Activated T-cell treated with anti-CD3 and anti-CD28 coated beads, Interleukin-2, amount 50 U/mL, for 4 hours (primary cell): ENCODE data around the gene SH3BP4. TPM values are rescaled to one million over a fixed set of nuclear protein-coding genes. Genes with fewer than 3 reads are reported as not detected.

Experiments
- ATAC-seq, 2 donors: fragments of 200-7000 bp; cut with Tn5 transposase; one replicate each; pipeline ENCODE4 v1.10.0; 2021
- DNase-seq: peaks from one replicate; pipeline ENCODE4 v3.0.0-alpha.2; 2020
- H3K27me3 Mint-ChIP-seq: one replicate; pipeline ENCODE4 v1.8.0; 2021; ENCODE audit warnings: low read depth, mixed read lengths
- H3K36me3 Mint-ChIP-seq: one replicate; pipeline ENCODE4 v1.8.0; 2022; ENCODE audit warnings: mixed read lengths; ENCODE audit not compliant: insufficient read depth
- H3K4me1 Mint-ChIP-seq: one replicate; pipeline ENCODE4 v1.8.0; 2021; ENCODE audit warnings: low read depth, mixed read lengths
- H3K4me3 Mint-ChIP-seq: one replicate; pipeline ENCODE4 v1.8.0; 2021; ENCODE audit warnings: mild to moderate bottlenecking, moderate library complexity, mixed read lengths
- H3K9me3 Mint-ChIP-seq: one replicate; pipeline ENCODE4 v1.8.0; 2021; ENCODE audit warnings: mixed read lengths
- total RNA-seq, 3 donors: library from RNA; stranded (reverse); gene quantifications; one replicate each; pipeline ENCODE4 v1.2.1, GENCODE V29; 2021

SH3BP4 gene
- total RNA-seq, 3 donors from 2014 or later = 0.18 to 0.46 (median 0.30) TPM

GRCh38 chr2:234992196-234992595 is 40.4 kb downstream of the SH3BP4 start:
- DNase-seq (no peak), ATAC-seq (no peak)
- Mint-ChIP-seq H3K4me1 (no peaks in the 10 kb centered on the region), H3K9me3 (no peaks in the 10 kb centered on the region), H3K27me3 (peaks cover 8% of the 10 kb centered on the region), H3K4me3 (no peak overlapping the region), H3K36me3 (no peaks in the 10 kb centered on the region)

GRCh38 chr2:234992624-234993349 is 41.0 kb downstream of the SH3BP4 start:
- H3K4me3 Mint-ChIP-seq = no peak overlapping the region
- H3K9me3 Mint-ChIP-seq = no peaks in the 10 kb centered on the region
- H3K36me3 Mint-ChIP-seq = no peaks in the 10 kb centered on the region
- no peaks in the 10 kb centered on the region for H3K4me1 Mint-ChIP-seq
- H3K27me3 Mint-ChIP-seq = peaks cover 8% of the 10 kb centered on the region
- ATAC-seq = no peak
- DNase-seq = no peak

DNA sequence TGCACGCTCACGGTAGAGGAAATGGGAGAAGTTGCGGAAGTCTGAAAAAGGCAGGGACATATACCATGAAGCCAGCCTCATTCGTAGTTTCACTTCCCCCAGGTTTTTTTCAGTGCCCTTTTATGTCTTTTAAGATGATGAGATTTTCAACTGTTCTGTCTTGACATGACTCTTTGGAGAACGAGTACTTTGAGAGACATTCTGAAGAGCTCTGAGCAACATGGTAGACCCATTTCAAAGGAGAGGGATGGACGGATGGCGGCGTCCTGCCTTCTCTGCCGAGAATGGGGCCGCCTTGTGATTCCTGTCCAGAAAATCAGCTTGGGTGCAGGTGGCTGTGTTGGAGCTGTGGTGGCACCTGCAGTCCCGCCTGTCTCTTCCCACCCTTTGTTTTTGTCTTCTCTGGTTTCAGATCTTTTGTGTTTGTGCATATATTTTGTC is 41.7 kb downstream of the SH3BP4 start:
- Mint-ChIP-seq H3K9me3 (no peaks in the 10 kb centered on the region), H3K27me3 (peaks cover 8% of the 10 kb centered on the region), H3K36me3 (no peaks in the 10 kb centered on the region), H3K4me3 (no peak overlapping the region), H3K4me1 (no peaks in the 10 kb centered on the region)
- DNase-seq (no peak), ATAC-seq (no peak)

- Mint-ChIP-seq H3K27me3 (peaks cover 8% of the 10 kb centered on the region), H3K9me3 (no peaks in the 10 kb centered on the region), H3K36me3 (no peaks in the 10 kb centered on the region), H3K4me3 (no peak overlapping the region), H3K4me1 (no peaks in the 10 kb centered on the region)
- ATAC-seq = no peak
- DNase-seq = no peak
These were observed 42.9 kb downstream of the SH3BP4 start for GRCh38 chr2:234994438-234995321.

- ATAC-seq = no peak
- Mint-ChIP-seq H3K4me1 (no peaks in the 10 kb centered on the region), H3K4me3 (no peak overlapping the region), H3K36me3 (no peaks in the 10 kb centered on the region), H3K9me3 (no peaks in the 10 kb centered on the region), H3K27me3 (peaks cover 8% of the 10 kb centered on the region)
- DNase-seq = no peak
These were observed 43.7 kb downstream of the SH3BP4 start for GRCh38 chr2:234995332-234996068.

- Mint-ChIP-seq H3K4me1 (no peaks in the 10 kb centered on the region), H3K27me3 (peaks cover 8% of the 10 kb centered on the region), H3K36me3 (no peaks in the 10 kb centered on the region), H3K4me3 (no peak overlapping the region), H3K9me3 (no peaks in the 10 kb centered on the region)
- ATAC-seq (no peak), DNase-seq (no peak)
These were observed 44.5 kb downstream of the SH3BP4 start for GRCh38 chr2:234996069-234996940.

DNA sequence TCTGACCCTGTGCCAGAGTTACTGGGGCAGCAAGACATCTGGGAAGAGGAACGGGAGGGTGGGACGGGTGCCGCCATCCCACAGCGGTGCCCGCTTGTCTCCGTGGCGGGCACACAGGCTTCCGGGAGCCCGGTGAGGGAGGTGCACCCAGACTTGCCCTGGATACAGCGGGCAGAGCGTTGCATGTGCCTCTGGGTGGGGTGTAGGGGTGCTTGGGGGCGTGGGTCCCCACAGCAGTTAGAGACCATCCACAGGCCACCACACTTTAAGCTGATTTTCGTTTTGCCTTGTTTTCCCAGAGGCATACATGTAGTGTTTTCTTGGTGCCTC is 45.1 kb downstream of the SH3BP4 start:
- Mint-ChIP-seq H3K9me3 (no peaks in the 10 kb centered on the region), H3K27me3 (peaks cover 8% of the 10 kb centered on the region), H3K4me3 (no peak overlapping the region), H3K36me3 (no peaks in the 10 kb centered on the region), H3K4me1 (no peaks in the 10 kb centered on the region)
- no peak for ATAC-seq
- no peak for DNase-seq

DNA sequence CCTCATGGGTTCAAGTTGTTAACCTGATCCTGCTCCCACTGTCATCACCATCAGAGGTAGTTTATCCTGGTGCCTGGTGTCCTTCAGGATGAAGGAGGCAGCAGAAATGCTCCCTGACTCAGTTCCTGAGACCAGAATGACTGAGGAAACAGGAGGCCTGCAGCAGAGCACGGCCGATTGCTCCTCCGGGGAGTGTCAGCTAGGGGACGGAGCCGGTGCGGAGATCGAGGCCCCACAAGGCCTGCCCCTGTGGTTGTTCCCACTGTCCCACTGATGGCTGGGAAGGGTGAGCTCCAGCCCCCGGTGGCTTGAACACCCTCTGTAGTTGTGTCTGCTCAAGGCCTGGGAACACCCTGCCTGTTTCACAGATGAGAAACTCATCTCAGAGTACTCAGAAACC is 45.6 kb downstream of the SH3BP4 start:
- Mint-ChIP-seq H3K36me3 (no peaks in the 10 kb centered on the region), H3K4me1 (no peaks in the 10 kb centered on the region), H3K9me3 (no peaks in the 10 kb centered on the region), H3K4me3 (no peak overlapping the region), H3K27me3 (peaks cover 8% of the 10 kb centered on the region)
- no peak for DNase-seq
- no peak for ATAC-seq

DNA sequence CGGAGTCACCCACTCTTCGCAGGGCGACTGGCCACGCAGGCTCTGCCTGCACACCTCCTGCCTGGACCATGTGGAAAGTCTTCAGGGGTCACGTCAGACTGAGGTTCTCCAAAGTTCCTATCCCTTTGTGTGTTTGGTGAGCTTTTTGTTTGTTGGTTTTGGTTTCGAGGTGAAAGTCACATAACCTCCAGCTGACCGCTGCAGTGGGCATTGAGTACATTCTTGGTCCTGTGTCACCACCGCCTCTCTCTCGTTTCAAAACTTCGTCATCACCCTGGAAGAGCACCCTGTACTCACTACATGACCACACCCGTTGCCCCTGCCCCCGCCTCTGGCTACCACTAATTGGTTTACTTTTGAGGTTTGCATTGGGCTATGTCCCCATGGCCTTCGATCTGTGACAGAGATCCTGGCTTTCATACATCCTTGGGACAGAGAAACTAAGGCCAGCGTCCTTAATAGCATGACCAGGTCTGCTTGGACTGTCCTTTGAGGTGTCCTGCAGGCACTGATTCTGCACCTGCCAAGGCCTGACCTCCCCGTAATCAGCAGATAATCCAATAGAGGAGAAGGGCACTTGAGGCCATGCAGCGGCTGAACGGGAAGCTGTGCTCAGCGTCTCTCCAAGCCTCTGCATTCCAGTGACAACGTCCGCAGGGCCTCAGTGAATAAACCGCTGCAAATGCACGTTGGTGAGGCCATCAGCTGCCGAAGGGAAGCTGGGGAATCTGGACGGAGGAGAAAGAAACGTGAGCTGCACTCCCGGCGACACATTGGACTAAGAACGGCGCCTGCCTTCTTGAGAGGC is 46.8 kb downstream of the SH3BP4 start:
- no peak for DNase-seq
- ATAC-seq = no peak
- Mint-ChIP-seq H3K36me3 (no peaks in the 10 kb centered on the region), H3K4me1 (no peaks in the 10 kb centered on the region), H3K4me3 (no peak overlapping the region), H3K9me3 (no peaks in the 10 kb centered on the region), H3K27me3 (peaks cover 8% of the 10 kb centered on the region)

DNA sequence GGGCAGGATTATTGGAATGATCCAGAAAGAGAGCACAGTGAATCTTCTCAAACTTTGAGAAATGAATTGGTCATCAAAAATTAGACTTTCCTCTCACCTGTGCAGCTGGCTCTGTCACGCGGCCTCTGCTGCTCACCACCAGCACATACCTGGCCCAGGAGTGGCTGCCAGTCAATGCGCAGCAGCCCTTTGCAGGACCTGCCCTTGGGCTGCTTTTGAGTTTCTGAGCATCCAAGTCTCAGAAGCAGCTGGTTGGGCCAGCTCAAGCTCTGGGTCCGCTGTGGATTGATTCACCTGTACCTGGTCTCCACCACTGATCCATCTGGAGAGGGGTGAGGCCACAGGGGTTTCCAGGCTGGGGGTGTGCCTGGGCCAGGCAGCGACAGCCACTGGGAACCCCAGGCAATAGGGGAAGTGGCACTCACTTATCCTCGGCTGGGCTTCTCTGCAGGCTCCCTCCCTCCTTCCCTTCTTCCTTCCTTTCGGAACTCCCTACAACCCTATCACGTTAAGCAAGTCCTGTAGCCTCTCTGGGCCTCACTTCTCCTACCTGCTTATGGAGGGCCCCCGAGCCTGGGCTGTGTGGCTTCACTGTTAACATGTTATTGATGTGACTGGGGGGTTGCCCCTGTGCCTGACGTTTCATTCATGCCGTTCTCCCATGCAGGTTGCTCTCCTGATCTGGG is 48.1 kb downstream of the SH3BP4 start:
- no peak overlapping the region for H3K4me3 Mint-ChIP-seq
- DNase-seq = no peak
- H3K36me3 Mint-ChIP-seq = no peaks in the 10 kb centered on the region
- H3K4me1 Mint-ChIP-seq = no peaks in the 10 kb centered on the region
- H3K9me3 Mint-ChIP-seq = no peaks in the 10 kb centered on the region
- no peak for ATAC-seq
- no peaks in the 10 kb centered on the region for H3K27me3 Mint-ChIP-seq

- H3K4me1 Mint-ChIP-seq = no peaks in the 10 kb centered on the region
- H3K9me3 Mint-ChIP-seq = no peaks in the 10 kb centered on the region
- DNase-seq (no peak), ATAC-seq (no peak)
- no peaks in the 10 kb centered on the region for H3K27me3 Mint-ChIP-seq
- no peaks in the 10 kb centered on the region for H3K36me3 Mint-ChIP-seq
- no peak overlapping the region for H3K4me3 Mint-ChIP-seq
These were observed 48.8 kb downstream of the SH3BP4 start for GRCh38 chr2:235000426-235001236.
